ENCODE results near the gene GLRX5. TPM values are rescaled to one million over a fixed set of nuclear protein-coding genes. Genes with fewer than 3 reads are reported as not detected.

The GLRX5 gene
- total and polyA plus RNA-seq, 2 experiments from 2014 or later: 91.4 to 130 TPM

DNA sequence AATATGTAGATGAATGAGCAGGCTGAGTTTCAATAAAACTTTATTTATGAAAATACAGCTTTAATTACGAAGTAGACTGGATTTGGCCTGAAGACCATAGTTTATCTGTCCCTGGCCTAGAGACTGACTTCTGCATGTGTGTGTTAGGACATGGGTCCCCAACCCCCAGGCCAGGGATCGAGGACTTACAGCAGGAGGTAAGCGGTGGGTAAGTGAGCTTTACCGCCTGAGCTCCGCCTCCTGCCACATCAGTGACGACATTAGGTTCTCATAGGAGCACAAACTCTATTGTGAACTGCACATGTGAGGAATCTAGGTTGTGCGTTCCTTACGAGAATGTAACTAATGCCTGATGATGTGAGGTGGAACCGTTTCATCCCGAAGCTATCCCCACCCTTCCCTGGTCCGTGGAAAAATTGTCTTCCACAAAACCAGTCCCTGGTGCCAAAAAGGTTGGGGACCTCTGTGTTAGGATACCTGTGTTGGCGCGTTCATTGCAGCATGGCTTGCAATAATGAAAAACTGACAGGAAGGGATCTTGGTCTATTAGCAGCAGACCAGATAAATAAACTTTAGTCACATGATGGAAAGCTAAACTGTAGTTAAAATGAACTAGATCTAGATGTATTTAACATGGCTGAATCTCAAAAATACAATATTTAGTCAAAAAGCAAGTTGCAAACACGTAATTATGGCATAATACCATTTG is 4.1 kb downstream of the GLRX5 start:
- no peaks in the 10 kb centered on the region for H3K9me3 Mint-ChIP-seq
- no peak overlapping the region for H3K4me3 Mint-ChIP-seq
- no peak overlapping the region for H3K27ac ChIP-seq (ENCODE audit: low read depth)
- no peaks in the 10 kb centered on the region for H3K9me2 ChIP-seq (ENCODE audit: insufficient read depth)
- peaks cover 5% of the 10 kb centered on the region for H3K27me3 Mint-ChIP-seq (ENCODE audit: insufficient read depth, low read depth, poor library complexity)
- H3K27me3 ChIP-seq (ENCODE audit: insufficient read depth): no peaks in the 10 kb centered on the region
- H3K4me1 ChIP-seq (ENCODE audit: insufficient read depth): peaks cover 11% of the 10 kb centered on the region
- no peak overlapping the region for H2AFZ ChIP-seq
- TF ChIP-seq, protein P1, sequence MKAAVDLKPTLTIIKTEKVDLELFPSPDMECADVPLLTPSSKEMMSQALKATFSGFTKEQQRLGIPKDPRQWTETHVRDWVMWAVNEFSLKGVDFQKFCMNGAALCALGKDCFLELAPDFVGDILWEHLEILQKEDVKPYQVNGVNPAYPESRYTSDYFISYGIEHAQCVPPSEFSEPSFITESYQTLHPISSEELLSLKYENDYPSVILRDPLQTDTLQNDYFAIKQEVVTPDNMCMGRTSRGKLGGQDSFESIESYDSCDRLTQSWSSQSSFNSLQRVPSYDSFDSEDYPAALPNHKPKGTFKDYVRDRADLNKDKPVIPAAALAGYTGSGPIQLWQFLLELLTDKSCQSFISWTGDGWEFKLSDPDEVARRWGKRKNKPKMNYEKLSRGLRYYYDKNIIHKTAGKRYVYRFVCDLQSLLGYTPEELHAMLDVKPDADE (IDR thresholded peaks at IDR 0.05): no peak
- TF ChIP-seq NANOG (IDR thresholded peaks at IDR 0.05; ENCODE audit: borderline replicate concordance): no peak
- TF ChIP-seq EZH2 (IDR thresholded peaks at IDR 0.05; ENCODE audit: low read depth, unreplicated experiment): no peak
- TF ChIP-seq, protein P2, sequence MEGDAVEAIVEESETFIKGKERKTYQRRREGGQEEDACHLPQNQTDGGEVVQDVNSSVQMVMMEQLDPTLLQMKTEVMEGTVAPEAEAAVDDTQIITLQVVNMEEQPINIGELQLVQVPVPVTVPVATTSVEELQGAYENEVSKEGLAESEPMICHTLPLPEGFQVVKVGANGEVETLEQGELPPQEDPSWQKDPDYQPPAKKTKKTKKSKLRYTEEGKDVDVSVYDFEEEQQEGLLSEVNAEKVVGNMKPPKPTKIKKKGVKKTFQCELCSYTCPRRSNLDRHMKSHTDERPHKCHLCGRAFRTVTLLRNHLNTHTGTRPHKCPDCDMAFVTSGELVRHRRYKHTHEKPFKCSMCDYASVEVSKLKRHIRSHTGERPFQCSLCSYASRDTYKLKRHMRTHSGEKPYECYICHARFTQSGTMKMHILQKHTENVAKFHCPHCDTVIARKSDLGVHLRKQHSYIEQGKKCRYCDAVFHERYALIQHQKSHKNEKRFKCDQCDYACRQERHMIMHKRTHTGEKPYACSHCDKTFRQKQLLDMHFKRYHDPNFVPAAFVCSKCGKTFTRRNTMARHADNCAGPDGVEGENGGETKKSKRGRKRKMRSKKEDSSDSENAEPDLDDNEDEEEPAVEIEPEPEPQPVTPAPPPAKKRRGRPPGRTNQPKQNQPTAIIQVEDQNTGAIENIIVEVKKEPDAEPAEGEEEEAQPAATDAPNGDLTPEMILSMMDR (conservative IDR thresholded peaks at IDR 0.05; ENCODE audit: low read depth in 2 of 2): no peak
- no peak for TF ChIP-seq ZNF462 (CRISPR knock-in tag; IDR thresholded peaks at IDR 0.05)
- no peak for TF ChIP-seq CREB1 (CRISPR knock-in tag; IDR thresholded peaks at IDR 0.05; ENCODE audit: low read depth)
- TF ChIP-seq STAT1 (IDR thresholded peaks at IDR 0.05; ENCODE audit: unreplicated experiment): no peak
- no peak for TF ChIP-seq REST (IDR thresholded peaks at IDR 0.05; ENCODE audit: unreplicated experiment)
- TF ChIP-seq EZH2phosphoT487 (IDR thresholded peaks at IDR 0.05; ENCODE audit: unreplicated experiment): no peak
- TF ChIP-seq ZNF331 (CRISPR knock-in tag; IDR thresholded peaks at IDR 0.05; ENCODE audit: low read depth): no peak
- TF ChIP-seq POLR2AphosphoS5 (IDR thresholded peaks at IDR 0.05; ENCODE audit: low read depth): no peak
- no peak for TF ChIP-seq ZNF114 (CRISPR knock-in tag; IDR thresholded peaks at IDR 0.05)
- no peak for TF ChIP-seq JUNB (IDR thresholded peaks at IDR 0.05; ENCODE audit: unreplicated experiment)
- peaks cover 71% of the 10 kb centered on the region for H4K20me1 ChIP-seq (replicated peaks; ENCODE audit: insufficient read depth)
- no peaks in the 10 kb centered on the region for H3K36me3 ChIP-seq (ENCODE audit: insufficient read depth)
- DNase-seq (ENCODE audit: low spot score) (no peak), ATAC-seq (no peak)
- H3K79me2 ChIP-seq (replicated peaks; ENCODE audit: insufficient read depth): peaks cover 90% of the 10 kb centered on the region
- no peak overlapping the region for H3K4me3 ChIP-seq
- H3K36me3 Mint-ChIP-seq (ENCODE audit: low read depth): no peaks in the 10 kb centered on the region
- no peak overlapping the region for H3K27ac Mint-ChIP-seq
- peaks cover 32% of the 10 kb centered on the region for H3K4me1 Mint-ChIP-seq
- H3F3A ChIP-seq (replicated peaks; ENCODE audit: low read depth): no peaks in the 10 kb centered on the region
- no peak overlapping the region for H3K4me2 ChIP-seq
